ENCODE measurements around the gene NGB.
A peak's percentile ranks its signal among the peaks of the same experiment; 100 is the strongest.
"Not testable (repeated sequence)": the region's sequence is repeated elsewhere in the genome, so short reads cannot be mapped to it uniquely, and the experiment has no call there.

The NGB gene, protein sequence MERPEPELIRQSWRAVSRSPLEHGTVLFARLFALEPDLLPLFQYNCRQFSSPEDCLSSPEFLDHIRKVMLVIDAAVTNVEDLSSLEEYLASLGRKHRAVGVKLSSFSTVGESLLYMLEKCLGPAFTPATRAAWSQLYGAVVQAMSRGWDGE

DNA sequence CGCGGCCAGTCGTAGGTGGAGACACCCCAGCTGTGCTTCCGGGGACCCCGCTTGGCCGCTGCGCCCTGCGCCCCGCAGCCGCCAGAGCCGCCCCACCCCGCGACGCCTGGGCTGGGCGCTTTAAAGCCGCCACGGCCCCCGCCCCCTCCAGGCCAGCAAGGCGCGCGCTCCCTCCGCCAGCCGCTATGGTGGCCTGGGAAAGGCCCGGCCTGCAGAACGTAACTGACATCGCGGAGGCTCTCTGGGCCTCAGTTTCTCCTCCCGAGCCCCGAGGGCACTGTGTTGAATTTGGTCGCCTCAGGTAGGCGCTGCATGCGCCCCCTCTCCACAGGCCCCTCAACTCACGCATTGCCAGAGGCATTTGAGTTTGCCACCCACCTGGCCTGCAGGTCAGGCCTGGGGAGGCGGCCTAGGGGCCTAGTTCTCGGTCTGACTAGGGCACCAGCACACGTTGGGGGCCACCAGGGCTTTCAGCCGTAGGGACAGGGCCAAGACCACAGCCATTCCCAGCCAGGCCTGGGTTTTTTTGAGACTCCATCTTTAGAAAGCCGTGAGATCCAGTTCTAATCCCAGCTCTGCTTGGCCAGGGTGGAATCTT is at the start of gene NGB:
NGB (minus strand) TSS at position 94 of the 598 bp plus-strand sequence. CDS start 269 bp downstream, outside the sequence.
- no peak for DNase-seq

DNA sequence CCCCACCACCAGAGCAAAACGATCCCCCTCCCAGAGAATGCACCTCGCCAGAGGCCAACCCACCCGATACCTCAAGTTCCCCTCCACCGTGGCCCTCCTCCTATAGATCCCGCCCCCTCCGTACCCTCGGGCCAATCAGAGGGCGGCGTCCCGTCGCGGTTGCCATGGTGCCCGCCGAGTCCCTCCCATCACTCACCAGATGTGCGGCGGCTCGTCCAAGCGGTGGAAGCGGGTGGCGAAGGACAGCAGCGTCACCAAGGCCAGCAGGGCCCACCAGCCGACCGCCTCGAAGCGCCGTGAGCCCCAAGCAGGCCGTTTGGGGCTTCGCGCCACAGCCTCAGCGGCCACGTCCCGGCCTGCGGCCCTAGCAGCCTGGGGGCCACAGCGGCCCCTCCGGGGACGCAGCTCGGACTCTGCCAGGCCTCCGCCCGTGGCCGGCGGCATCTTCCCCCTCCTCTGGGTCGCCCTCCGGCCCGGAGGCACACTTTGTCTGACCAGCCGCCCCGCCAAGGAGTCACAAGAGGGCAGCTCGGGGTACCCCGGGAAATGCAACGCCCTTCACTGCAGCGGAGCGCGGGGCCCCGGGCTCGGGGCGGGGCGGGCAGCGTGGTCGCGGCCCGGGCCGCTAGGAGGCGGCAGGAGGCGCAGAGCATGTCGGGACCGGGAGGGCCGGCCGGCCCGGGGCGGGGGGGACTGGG is 49.4 kb upstream of the NGB start, which contains the start of gene POMT2:
POMT2 (minus strand) TSS at position 646 of the 698 bp plus-strand sequence; CDS start at position 444, 202 bp downstream.
- peak; percentile 95 for DNase-seq

DNA sequence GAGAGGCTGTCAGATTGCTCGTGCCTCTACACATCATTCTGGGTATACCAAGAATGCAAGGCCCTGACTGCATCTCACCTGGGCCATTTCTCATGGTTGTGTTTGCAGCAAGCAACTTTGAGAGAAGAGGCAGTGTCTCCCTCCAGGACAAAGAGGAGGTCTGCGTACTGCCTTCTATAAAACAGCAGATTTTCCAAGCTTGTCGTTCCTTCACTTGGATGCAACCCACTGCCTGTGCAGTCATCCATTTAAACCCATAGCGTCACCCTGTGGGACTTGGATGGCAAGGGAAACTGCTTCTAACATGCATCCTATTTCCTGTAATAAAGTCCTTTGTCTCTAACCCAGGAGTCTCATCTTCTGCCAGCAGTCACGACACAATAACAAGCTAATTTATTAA is 48.4 kb upstream of the NGB start:
- DNase-seq = no peak

DNA sequence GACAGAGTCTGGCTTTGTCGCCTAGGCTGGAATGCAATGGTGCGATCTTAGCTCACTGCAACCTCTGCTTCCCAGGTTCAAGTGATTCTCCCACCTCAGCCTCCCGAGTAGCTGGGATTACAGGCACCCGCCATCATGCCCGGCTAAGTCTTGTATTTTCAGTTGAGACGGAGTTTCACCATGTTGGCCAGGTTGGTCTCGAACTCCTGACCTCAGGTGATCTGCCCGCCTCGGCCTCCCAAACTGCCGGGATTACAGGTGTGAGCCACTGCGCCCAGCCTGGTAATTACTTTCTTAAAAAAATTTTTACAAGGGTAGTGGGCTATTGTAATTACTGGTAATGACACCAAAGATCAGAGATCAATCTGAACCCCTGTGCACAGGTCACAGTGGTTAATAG is 47.8 kb upstream of the NGB start:
- not testable (repeated sequence) for DNase-seq

DNA sequence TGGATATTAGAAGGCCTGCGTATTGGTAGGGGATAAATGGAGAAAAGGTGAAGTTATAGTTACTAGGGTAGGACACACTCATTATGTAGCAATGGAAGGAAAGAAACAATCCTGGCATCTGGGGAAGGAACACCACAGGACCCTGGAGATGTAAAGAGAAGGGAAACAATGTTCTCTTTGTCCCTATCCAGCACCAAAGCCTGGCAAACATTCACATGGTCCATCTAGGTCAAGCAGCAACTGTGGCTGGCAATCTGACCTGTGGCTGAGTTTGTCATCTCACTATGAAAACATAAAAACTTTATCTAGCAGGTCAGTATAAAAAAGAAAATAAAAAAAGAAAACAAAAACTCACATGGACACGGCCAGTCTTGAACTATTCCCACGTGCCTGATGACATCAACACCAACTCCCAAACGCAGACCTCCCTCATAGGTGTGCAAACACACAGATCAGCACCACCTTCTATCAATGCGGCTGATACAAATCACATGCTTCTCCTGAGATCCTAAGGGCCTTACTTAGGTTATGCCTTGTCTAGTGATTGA is 47.1 kb upstream of the NGB start:
- no peak for DNase-seq

DNA sequence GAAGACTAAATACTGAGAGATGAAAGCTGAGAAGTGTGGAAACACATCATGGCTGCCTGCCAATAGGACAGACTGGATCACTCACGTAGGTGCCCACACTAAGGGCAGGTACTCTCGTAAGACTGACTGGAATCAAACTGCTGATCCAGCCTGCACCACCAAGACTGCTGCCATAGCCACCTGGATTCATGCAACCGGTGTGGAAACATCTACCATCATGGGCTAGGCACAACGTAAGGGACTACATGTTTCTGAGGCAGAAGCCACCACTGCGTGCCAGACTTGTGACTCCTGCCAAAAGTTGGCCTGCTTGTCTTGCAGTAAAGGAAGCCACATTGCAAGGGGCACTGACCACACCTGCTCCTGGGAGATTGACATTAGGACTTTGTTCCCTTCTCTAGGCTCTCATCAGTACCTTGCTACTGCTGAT is 45.9 kb upstream of the NGB start:
- no peak for DNase-seq

DNA sequence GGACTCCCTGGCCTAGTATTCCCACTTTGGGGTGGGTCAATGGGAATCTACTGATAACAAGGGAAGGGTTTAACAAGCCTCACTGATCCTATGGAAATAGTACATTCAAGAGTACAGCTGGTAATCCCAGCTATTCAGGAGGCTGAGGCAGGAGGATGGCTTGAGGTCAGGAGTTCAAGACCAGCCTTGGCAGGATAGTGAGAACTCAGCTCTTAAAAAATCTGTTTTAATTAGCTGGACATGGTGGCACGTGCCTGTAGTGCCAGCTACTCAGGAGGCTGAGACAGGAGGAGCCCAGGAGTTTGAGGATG is 45.1 kb upstream of the NGB start:
- DNase-seq = no peak

DNA sequence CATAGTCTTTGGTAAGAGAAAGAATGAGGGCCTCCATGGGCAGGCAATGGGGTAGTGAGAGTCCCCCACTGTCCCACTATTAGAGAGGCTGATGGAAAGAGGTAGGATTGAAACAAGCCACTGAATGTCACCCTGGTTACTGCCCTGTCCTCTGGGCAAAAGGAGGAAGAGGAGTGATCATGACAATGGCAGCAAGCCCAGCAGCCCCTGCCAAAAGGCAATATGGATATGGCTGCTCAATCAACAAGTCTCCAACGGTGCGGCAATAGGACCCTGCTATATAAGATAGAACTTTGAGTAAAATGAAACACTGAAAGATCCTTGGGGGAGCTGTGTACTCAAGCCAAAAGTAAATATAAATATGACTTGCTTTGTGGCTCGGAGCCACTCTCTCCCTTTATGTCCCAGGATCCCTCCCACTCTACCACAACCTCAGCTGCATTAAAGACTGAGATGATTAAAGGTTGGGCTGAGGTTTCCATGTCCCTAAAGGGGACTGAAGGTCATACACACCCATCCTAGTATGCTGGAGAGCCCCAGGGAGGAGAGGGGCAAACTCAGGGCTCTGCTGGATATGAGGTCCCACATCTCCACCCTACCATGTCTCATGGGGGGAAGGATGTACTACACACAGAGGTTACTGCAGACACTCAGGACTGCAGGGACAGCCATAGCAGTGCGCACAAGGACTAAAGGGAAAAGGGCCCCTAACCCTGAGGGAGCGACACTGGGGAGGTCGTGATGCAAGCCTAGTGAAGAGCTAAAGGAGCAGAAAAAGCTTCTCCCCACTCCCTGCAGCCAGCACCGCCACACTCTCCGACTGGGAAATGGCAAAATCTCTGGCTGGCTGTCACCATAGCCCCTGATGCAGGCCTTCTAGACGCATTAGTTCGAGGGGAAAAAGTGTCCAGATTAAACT is 43.8 kb upstream of the NGB start:
- no peak for DNase-seq

DNA sequence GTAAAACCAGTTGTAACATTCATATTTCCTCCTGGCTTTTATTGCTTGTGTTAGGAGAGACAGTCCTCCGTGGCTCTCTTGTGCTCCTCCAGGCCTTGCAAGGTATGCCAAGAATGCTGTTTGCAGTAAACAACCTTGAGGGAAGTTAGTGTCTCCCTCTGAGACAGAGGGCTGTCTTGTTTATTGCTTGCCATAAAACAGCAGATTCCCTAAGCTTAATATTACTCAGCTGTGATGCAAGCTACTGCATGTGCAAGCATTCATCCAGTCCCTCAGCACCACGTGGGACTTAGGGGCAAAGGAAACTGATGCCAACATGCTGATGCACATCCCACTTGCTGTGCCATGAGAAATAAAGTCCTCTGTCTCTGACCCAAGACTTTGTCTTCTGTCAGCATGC is 43.0 kb upstream of the NGB start:
- no peak for DNase-seq

DNA sequence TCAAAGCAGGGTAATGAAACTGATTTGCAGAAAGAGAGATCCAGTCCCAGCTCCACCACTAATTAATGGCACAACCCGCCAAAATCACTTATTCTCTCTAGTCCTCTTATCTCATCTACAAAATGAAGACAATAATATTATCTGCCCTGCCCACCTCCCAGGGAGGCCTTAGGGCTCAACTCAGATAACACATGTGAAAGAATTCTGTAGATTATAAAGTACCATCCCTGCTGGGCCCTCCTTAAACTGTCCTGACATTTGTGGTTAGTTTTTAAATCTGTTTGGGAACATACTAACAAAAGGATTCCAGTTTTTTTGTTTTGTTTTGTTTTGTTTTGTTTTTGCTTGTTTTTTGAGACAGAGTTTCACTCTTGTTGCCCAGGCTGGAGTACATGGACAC is 42.4 kb upstream of the NGB start:
- no peak for DNase-seq

DNA sequence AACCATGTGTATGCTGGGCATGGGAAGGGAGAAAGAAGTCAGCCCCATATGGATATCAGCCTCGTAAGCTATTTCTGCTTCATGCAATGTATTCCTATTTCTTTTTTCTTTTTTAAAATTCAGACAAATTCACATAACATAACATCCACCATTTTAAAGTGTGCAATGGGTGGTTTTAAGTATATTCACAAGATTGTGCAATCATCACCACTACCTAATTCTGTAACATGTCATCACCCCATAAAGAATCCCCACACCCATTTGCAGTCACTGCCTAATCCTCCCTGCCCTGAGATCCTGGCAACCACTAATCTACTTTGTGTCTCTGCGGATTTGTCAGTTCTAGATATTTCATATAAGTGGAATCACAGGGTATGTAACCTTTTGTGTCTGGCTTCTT is 40.2 kb upstream of the NGB start:
- DNase-seq = no peak

DNA sequence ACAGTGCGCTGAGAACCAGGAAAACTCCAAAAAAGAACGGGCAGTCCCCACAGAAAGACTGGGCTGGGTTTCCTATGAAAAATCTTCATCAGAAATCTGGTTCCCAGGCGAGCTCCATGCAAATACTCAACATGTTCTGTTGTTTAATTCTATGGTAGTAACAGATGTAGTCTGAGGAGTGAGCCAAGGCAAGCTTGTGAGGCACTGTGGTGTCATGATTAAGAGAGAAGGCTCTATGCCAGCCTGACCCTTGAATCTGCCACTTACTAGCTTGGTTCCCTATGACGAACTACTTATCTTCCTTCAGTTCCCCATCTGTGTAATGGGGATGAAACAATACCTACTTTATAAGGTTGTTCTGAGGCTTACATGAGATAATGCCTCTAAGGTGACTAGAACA is 39.0 kb upstream of the NGB start:
- DNase-seq = no peak

DNA sequence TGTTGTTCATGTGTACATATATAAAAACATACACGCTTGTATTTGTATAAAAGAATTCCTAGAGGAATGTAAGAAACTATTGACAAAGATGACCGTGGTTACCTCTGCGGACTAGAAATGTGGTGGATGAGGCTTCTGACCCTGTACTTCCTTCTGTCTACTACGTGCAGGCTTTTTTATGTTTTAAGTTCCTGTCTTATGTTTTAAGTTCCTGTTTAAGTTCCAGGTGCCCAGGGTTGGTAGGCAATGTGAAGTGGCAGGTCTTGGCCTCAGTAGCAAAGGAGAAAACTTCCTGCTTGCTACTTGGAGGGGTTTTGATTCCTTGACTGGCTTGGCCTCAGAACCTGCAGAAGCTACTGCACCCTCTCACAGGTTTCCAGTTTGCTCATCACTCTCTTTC is 38.1 kb upstream of the NGB start:
- no peak for DNase-seq

DNA sequence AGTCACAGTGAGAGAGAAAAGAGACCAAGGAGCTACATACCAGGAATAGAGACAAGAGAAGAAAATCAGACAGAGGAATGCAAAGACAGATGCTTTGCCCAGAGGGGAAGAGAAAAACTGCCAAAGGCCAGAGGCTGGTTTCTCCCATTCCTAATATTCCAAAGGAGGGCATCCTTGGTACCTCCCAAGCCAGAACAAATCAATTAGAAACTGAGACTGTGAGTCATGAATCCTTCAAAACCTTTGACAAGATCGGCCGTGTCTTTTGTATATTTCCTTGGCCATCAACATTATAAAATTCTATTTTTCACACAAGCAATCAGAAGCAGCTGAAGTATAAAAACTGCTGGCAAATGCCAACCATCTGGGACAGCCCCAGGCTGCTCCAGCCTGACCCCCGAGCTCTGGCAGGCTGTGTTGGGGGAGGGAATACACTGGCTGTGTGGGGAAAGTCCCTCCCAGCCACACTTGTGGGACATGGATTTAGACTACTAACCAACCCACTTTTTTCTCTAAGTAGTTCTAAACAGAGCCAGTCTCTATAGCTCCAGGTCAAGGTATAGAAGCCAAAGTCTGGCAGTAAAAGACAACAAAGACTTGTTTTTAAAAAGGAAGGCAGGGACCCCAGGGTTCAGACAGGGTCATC is 36.0 kb upstream of the NGB start:
- no peak for DNase-seq

DNA sequence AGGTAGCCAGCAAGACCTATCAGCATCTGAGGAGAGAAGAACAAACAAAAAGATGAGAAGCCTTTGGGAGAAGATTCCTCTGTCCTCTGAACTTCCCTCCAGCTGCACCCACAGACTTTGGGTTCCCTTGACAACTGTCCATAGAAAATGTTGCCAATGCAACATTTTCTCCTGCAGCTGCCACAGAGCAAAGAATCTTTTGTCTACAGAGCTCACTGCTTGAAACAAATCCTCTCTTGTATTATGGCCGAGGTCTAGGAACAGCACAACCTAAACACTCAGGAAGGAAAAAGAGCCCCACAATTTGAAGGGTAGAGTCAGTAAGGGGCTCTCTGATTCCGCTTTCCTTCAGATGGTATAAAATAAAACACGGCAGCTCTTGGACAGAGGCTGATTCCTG is 35.4 kb upstream of the NGB start:
- no peak for DNase-seq

DNA sequence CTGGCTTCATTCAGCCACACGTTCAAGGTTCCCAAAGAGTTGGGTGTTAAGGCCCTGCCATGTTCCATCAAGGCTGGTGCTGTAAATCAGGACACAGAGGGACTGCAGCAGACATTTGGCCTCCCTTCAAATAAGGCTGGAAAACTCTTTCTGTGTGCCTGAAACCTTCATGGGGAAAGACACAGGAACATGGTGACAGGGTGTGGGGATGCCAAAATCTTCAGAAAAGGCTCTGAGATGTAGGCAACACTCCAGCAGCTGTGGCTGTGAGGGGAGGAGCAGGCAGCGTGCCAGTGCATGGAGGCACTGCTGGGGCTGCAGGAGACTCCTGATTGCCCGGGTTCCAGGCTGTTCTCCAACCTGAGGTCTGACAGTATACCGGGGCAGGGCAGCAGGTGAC is 34.7 kb upstream of the NGB start:
- no peak for DNase-seq

DNA sequence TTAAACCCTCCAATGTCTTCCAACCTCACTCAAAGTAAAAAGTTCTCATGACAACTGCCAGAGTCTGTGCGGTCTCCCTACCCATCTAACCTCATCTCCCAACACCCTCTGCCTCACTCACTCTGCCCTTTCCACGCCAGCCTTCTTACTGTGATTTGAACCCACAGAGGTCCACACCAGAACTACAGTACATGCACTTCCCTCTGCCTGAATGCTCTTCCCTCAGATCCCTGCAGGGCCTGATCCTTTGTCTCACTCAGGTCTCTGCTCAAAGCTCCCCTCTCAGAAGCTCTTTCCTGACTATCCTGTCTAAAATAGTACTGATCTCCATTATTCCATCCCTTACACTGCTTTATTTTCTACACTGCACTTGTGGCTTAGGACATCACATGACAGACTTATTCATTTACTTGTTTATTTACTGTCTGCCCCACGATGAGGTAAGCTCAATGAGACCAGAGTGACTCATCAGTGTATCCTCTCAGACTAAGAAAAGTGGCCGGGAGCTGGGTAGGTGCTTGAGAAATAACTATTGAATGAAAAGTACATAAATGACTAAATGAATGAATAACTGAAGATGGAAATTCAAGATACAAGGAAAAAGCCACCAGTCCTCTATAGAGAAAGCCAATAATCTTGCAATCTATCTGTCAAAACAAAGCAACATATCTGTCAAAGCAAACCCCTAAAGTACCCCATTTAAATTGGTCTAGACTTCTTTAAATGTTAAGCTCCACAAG is 32.6 kb upstream of the NGB start:
- DNase-seq = no peak

DNA sequence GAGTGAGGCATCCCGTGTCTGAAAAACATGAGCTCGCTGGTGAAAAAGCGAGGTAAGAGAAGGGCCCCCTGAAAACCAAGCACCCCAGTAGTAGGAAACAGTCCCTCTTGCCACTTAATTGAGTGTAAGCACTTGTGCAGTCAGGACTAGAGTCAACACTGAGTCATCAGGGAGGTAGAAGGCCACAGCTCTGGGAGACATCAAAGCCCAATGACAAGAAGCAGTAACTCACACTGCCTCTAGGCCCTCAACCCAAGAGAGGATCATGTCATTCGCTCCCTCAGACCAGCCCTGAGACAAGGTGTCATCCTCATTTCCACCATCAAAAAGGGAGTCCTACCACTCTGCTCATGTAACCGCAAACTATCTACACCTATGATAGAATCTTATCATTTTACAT is 31.9 kb upstream of the NGB start:
- DNase-seq = no peak

DNA sequence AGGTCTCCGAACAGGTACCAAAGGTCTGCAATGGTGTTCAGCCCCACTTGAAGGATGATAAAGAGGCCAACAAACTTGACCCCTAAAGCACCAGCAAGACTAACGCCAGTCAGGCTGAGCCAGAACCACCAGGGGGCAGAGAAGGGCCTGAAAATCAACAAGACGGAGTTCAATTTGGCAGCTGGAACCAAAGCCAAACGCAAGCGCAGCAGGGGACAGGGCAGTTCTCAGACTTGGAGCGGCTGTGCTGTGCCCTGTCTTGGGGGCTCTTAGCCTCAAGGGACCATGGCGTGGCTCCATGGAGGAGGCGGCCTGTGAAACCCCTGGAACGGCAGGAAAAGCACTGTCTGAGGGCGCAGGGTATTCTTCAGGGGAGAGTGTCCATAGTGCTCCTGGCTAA is 30.1 kb upstream of the NGB start:
- DNase-seq = peak; percentile 85

DNA sequence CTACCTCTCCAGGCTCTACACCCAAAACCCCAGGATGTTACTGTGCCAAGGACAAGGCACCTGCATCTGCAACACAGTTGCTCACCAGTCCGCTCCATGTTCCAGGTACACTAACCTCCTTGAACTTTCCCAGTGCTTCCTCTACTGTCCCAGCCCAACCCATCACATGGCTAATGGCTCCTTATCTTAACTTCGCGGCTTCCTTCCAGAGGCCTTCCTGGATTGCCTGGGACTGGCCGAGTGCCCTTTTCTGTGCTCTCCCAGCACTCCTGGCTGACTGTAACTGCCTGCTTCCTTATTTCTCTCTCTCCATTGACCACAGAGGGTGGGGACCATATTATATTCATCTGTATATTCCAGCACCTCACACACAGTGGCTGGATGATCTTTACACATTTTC is 28.8 kb upstream of the NGB start:
- no peak for DNase-seq

DNA sequence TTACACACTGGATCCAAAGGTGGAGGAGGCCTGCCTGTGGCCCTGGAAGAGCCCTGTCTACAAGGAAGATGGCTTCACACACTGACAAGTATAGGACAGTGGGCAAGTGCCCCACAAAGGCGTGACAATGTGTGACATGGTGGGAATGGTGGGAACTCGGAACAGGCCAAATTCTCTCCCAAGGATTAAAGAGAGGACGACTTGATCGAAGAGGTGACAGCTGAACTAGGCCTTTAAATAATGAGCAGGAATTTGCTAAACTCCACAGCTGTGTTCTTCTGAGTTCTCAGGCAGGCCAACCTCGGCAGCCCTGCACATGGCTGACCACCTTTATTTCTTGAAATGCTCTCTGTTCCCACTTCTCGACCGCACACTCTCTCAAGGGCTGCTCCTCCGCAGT is 25.9 kb upstream of the NGB start:
- no peak for DNase-seq

DNA sequence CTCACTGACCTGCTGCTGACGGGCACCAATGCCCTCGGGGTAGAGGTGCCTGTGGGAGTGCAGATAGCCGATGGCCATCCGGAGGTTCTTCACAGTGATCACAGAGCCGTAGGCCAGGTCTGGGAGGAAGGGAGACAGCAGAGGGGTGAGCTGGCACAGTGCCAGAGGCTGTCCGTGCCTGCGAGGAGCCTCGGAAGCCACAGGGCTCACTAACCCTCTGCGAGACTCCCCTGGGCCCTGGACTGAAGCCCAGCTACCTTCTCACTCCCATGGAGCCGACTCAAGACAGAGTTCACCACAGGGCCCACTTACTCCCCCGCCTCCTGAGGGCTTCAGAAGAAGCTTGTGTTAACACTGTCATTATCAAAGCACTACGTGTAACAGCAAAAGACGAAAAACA is 25.1 kb upstream of the NGB start:
- no peak for DNase-seq
